HepG2 (cell line): Measurements from ENCODE around the gene NUDT3. TPM values are rescaled to one million over a fixed set of nuclear protein-coding genes. Genes with fewer than 3 reads are reported as not detected.

Source experiments
- ATAC-seq: fragments of 200-7000 bp; cut with Tn5 transposase; 3 replicates; pipeline ENCODE4 v1.9.1; 2020; ENCODE audit warnings: mild to moderate bottlenecking, moderate library complexity
- BruUV-seq: library from RNA; stranded (reverse); fragments of 400-500 nt; replicated peaks from 2 replicates; lab custom pipeline; 2021; lab: Mats Ljungman, UMichigan
- CTCF ChIA-PET: fragments of 300-600 bp; formaldehyde crosslinking; extraction: SDS; loops from one replicate; lab custom pipeline; 2021; ENCODE audit warnings: low total read pairs, inconsistent platforms, low intra/inter-chr PET ratio; lab: Yijun Ruan, JAX
- POLR2A ChIA-PET: fragments of 350-600 bp; sonication (Branson Sonifier 250); formaldehyde crosslinking; loops from one replicate; lab custom pipeline; 2020; ENCODE audit warnings: antibody characterized with exemption, inconsistent platforms; lab: Yijun Ruan, JAX
- DNase-seq: peaks from one replicate; pipeline ENCODE4 v3.0.0-alpha.2; 2015; ENCODE audit warnings: low spot score
- FAIRE-seq: peaks from 3 replicates; lab custom pipeline; 2011; peaks lifted over from hg19 to GRCh38; lab: Jason Lieb, UNC
- H2AFZ ChIP-seq: one replicate; pipeline ENCODE4 v1.6.1; 2011; ENCODE audit warnings: low read length, inconsistent platforms
- H3K27ac ChIP-seq: fragments of 300-600 bp; 3 replicates; pipeline ENCODE4 v1.8.0; 2011; ENCODE audit warnings: mixed run types, mild to moderate bottlenecking, mixed read lengths, low read length, inconsistent platforms; ENCODE audit not compliant: insufficient read depth; ENCODE audit errors: extremely low read length
- H3K27me3 ChIP-seq, 2 experiments: fragments of 200-600 bp in 1 of 2; 2 replicates in 1 of 2; 3 replicates in 1 of 2; pipeline versions ENCODE4 v1.6.0 to v1.8.0; 2011; ENCODE audit warnings: low read length in 2 of 2, mild to moderate bottlenecking in 2 of 2, moderate library complexity in 2 of 2, inconsistent platforms in 1 of 2; ENCODE audit not compliant: insufficient read depth in 2 of 2, control insufficient read depth in 1 of 2
- H3K36me3 ChIP-seq, 2 experiments: fragments of 200-600 bp in 1 of 2; replicated peaks in 1 of 2; 2 replicates in 1 of 2; 3 replicates in 1 of 2; pipeline versions ENCODE4 v1.5.1 to v1.8.0; 2011; ENCODE audit warnings: low read length in 2 of 2, inconsistent platforms in 1 of 2; ENCODE audit not compliant: insufficient read depth in 2 of 2, control insufficient read depth in 1 of 2
- H3K4me1 ChIP-seq: 2 replicates; pipeline ENCODE4 v1.5.1; 2012; ENCODE audit warnings: low read length, inconsistent platforms; ENCODE audit not compliant: insufficient read depth
- H3K4me2 ChIP-seq: 2 replicates; pipeline ENCODE4 v1.6.0; 2011; ENCODE audit warnings: low read depth, low read length, inconsistent platforms
- H3K4me3 ChIP-seq, 3 experiments: fragments of 200-600 bp in 1 of 3; sonication (generic), shearing (Covaris generic) in 1 of 3; replicated peaks in 1 of 3; 2 replicates each; pipeline ENCODE4 v1.5.1; 2011 to 2016; ENCODE audit warnings: low read length in 3 of 3, inconsistent platforms in 2 of 3, low read depth in 2 of 3, mild to moderate bottlenecking in 2 of 3, control low read depth in 1 of 3, mixed read lengths in 1 of 3; ENCODE audit not compliant: insufficient read depth in 1 of 3
- H3K79me2 ChIP-seq: one replicate; pipeline ENCODE4 v1.6.1; 2011; ENCODE audit warnings: low read length, inconsistent platforms; ENCODE audit not compliant: insufficient read depth
- H3K9ac ChIP-seq: 2 replicates; pipeline ENCODE4 v1.6.0; 2011; ENCODE audit warnings: mild to moderate bottlenecking, low read depth, low read length, inconsistent platforms; ENCODE audit not compliant: insufficient read depth
- H3K9me3 ChIP-seq: 2 replicates; pipeline ENCODE4 v1.5.1; 2012; ENCODE audit warnings: mild to moderate bottlenecking, low read length
- H4K20me1 ChIP-seq: 2 replicates; pipeline ENCODE4 v1.6.0; 2011; ENCODE audit warnings: inconsistent platforms, mild to moderate bottlenecking, low read length, moderate library complexity; ENCODE audit not compliant: insufficient read depth
- HHEX ChIP-seq: IDR thresholded peaks from 2 replicates; pipeline ENCODE4 v1.6.1; 2016; ENCODE audit warnings: control low read depth
- NBN ChIP-seq: fragments of 450-650 bp; conservative IDR thresholded peaks from 2 replicates; pipeline ENCODE4 v1.6.1; 2017
- NR2F2 ChIP-seq: IDR thresholded peaks from 2 replicates; pipeline ENCODE4 v1.6.1; 2012; ENCODE audit warnings: low read depth, inconsistent platforms, borderline replicate concordance
- THYN1 ChIP-seq: sonication (generic); formaldehyde crosslinking; IDR thresholded peaks from 2 replicates; pipeline ENCODE4 v1.8.1; 2023; ENCODE audit warnings: low read depth, mild to moderate bottlenecking, moderate library complexity, missing genetic modification reagents, borderline replicate concordance
- TRIM24 ChIP-seq: sonication (generic); formaldehyde crosslinking; IDR thresholded peaks from 2 replicates; pipeline ENCODE4 v1.8.0; 2022; ENCODE audit warnings: mild to moderate bottlenecking, missing genetic modification reagents
- ZNF230 ChIP-seq: sonication (generic); formaldehyde crosslinking; IDR thresholded peaks from 2 replicates; pipeline ENCODE4 v1.4.0; 2020; ENCODE audit warnings: mild to moderate bottlenecking, missing genetic modification reagents
- ZNF235 ChIP-seq: sonication (generic); formaldehyde crosslinking; IDR thresholded peaks from 2 replicates; pipeline ENCODE4 v1.8.1; 2023; ENCODE audit warnings: mild to moderate bottlenecking, missing genetic modification reagents, borderline replicate concordance
- ZNF251 ChIP-seq: sonication (generic); formaldehyde crosslinking; IDR thresholded peaks from 2 replicates; pipeline ENCODE4 v1.9.0; 2021; ENCODE audit warnings: mild to moderate bottlenecking, missing genetic modification reagents
- ZNF256 ChIP-seq: sonication (generic); formaldehyde crosslinking; conservative IDR thresholded peaks from 2 replicates; pipeline ENCODE4 v1.4.0; 2020; ENCODE audit warnings: missing genetic modification reagents
- ZNF34 ChIP-seq: sonication (generic); formaldehyde crosslinking; IDR thresholded peaks from 2 replicates; pipeline ENCODE4 v1.4.0; 2020; ENCODE audit warnings: mild to moderate bottlenecking, missing genetic modification reagents, borderline replicate concordance
- ZNF468 ChIP-seq: sonication (generic); formaldehyde crosslinking; IDR thresholded peaks from 2 replicates; pipeline ENCODE4 v1.8.0; 2022; ENCODE audit warnings: mild to moderate bottlenecking, moderate library complexity, missing genetic modification reagents
- WGBS: methylation state at CpG from one replicate; pipeline ENCODE4 v1.1.6; 2017; ENCODE audit warnings: low lambda C conversion rate; 5-methylcytosine and 5-hydroxymethylcytosine counted together
- in situ Hi-C: cut with HindIII; loops from 2 replicates; pipeline ENCODE4 v1.10.0; 2017; ENCODE audit warnings: low pct_unique_long_range_greater_than_20kb; ENCODE audit not compliant: extremely low pct_ligation_motif_present
- intact Hi-C: fragments of 100-400 bp; cut with micrococcal nuclease; formaldehyde crosslinking; loops from one replicate; pipeline ENCODE4 v1.10.0; 2022; ENCODE audit not compliant: unreplicated experiment
- polyA plus RNA-seq, 8 experiments: library from polyadenylated mRNA; depleted of rRNA in 3 of 8; stranded (reverse) in 7 of 8; unstranded in 1 of 8; fragments of >200 nt; fragmentation: Illumina TruSeq in 4 of 8; extraction: Trizol in 4 of 8; gene quantifications; 2 replicates each; pipeline versions ENCODE4 v1.2.1 to v1.2.3, GENCODE V29; 2011 to 2016; ENCODE audit warnings: low read depth in 4 of 8, missing spikeins in 1 of 8, mixed read lengths in 1 of 8; ENCODE audit not compliant: insufficient read depth in 1 of 8
- total RNA-seq, 5 experiments: library from RNA; depleted of rRNA; stranded (reverse); fragments of >200 nt; fragmentation: Illumina TruSeq; extraction: Trizol; gene quantifications; 2 replicates each; pipeline ENCODE4 v1.2.3, GENCODE V29; 2016; ENCODE audit warnings: low read depth in 1 of 5
- TF ChIP-seq, protein P1 (sequence below): sonication (generic); formaldehyde crosslinking; IDR thresholded peaks from 2 replicates; pipeline ENCODE4 v1.4.0; 2020; ENCODE audit warnings: missing genetic modification reagents, low read depth, mild to moderate bottlenecking, borderline replicate concordance
- TF ChIP-seq, protein P2 (sequence below): sonication (generic); formaldehyde crosslinking; IDR thresholded peaks from 2 replicates; pipeline ENCODE4 v1.5.0; 2020; ENCODE audit warnings: mild to moderate bottlenecking, missing genetic modification reagents

Gene NUDT3
- total and polyA plus RNA-seq, 2 of the 13 experiments (the other 11 are each of a cell fraction or from before 2014, with no cell fraction given), result 20.2 to 20.6 TPM

DNA sequence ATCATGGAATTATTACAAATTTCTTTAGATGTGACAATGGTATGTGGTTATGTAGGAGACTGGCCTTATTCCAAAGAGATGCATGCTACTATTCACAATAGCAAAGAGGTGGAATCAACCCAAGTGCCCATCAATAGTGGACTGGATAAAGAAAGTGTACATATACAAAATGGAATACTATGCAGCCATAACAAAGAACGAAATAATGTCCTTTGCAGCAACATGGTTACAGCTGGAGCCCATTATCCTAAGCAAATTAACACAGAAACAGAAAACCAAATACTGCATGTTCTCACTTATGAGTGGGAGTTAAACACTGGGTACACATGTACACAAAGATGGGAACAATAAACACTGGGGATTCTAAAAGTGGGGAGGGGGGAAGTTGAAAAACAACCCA lies 69.7 kb downstream of the NUDT3 start:
- ATAC-seq (no peak), DNase-seq (no peak), FAIRE-seq (no peak)
- Histone ChIP-seq H4K20me1 (no peaks in the 10 kb centered on the region), H3K27ac (no peak overlapping the region), H3K4me1 (peaks cover 13% of the 10 kb centered on the region), H3K9ac (no peak overlapping the region), H2AFZ (no peak overlapping the region), H3K9me3 (no peaks in the 10 kb centered on the region), H3K27me3 (no peaks in the 10 kb centered on the region), H3K36me3 (peaks cover 2 to 4% of the 10 kb centered on the region in 2 experiments; a peak in 2 of 5 replicates), H3K79me2 (peaks cover 13% of the 10 kb centered on the region), H3K4me3 (no peak overlapping the region), H3K4me2 (no peak overlapping the region)
- ChIA-PET POLR2A (no interaction called here), CTCF (no interaction called here)
- TF ChIP-seq, protein P1, sequence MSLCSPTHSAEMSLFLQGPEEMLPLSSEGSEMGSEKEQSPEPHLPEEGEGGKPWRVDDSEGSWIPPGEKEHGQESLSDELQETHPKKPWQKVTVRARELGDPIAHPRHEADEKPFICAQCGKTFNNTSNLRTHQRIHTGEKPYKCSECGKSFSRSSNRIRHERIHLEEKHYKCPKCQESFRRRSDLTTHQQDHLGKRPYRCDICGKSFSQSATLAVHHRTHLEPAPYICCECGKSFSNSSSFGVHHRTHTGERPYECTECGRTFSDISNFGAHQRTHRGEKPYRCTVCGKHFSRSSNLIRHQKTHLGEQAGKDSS (CRISPR knock-in tag), result no peak
- TF ChIP-seq THYN1 (CRISPR knock-in tag) (no peak), HHEX (CRISPR knock-in tag) (no peak), ZNF235 (CRISPR knock-in tag) (no peak), TRIM24 (CRISPR knock-in tag) (no peak), ZNF468 (CRISPR knock-in tag) (no peak), ZNF251 (no peak), ZNF256 (CRISPR knock-in tag) (no peak), NBN (no peak), ZNF34 (CRISPR knock-in tag) (no peak), NR2F2 (no peak), ZNF230 (no peak)
- TF ChIP-seq, protein P2, sequence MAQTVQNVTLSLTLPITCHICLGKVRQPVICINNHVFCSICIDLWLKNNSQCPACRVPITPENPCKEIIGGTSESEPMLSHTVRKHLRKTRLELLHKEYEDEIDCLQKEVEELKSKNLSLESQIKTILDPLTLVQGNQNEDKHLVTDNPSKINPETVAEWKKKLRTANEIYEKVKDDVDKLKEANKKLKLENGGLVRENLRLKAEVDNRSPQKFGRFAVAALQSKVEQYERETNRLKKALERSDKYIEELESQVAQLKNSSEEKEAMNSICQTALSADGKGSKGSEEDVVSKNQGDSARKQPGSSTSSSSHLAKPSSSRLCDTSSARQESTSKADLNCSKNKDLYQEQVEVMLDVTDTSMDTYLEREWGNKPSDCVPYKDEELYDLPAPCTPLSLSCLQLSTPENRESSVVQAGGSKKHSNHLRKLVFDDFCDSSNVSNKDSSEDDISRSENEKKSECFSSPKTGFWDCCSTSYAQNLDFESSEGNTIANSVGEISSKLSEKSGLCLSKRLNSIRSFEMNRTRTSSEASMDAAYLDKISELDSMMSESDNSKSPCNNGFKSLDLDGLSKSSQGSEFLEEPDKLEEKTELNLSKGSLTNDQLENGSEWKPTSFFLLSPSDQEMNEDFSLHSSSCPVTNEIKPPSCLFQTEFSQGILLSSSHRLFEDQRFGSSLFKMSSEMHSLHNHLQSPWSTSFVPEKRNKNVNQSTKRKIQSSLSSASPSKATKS (CRISPR knock-in tag), result no peak
- intact Hi-C loops, result no loop called here
- BruUV-seq, result no TSS peak
- in situ Hi-C loops, result no loop called here
- WGBS, result 97% methylated on average over 1 of the region's 1 CpG
